Retina (tissue), 1 donor: ENCODE measurements around the gene FSTL1.

Source experiments
- DNase-seq: peaks from one replicate; pipeline ENCODE4 v3.0.0-alpha.2; 2016

Gene FSTL1

DNA sequence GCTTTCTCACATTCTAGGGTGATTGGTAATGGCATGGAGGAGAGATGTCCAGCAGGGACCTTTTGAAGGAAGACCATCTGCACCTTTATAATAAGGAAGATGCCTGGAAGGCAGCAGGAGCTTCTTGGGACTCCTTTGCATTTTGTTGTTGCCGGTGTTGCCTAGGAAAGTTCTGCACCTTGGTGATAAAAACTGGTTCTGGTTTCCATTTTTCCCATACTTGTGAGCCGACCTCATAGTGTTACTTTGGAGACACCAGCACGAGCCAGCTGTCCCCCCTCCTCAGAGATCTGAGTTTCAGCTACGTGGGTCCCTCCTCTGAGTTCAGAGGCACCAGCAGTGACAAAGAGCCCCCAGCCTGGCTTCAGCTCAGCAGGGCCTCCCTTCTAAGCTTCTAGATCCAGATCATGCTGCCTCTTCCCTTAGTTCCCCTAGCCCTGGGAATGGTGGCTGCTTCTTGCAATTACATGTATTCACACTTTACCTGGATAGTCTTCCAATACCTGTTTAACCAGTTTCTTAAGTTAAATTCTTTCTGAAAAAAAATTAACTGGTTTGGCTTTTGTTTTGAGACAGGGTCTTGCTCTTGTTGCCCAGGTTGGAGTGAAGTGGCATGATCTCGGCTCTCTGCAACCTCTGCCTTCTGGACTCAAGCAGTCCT lies 18.0 kb upstream of the FSTL1 start:
- DNase-seq: no peak

DNA sequence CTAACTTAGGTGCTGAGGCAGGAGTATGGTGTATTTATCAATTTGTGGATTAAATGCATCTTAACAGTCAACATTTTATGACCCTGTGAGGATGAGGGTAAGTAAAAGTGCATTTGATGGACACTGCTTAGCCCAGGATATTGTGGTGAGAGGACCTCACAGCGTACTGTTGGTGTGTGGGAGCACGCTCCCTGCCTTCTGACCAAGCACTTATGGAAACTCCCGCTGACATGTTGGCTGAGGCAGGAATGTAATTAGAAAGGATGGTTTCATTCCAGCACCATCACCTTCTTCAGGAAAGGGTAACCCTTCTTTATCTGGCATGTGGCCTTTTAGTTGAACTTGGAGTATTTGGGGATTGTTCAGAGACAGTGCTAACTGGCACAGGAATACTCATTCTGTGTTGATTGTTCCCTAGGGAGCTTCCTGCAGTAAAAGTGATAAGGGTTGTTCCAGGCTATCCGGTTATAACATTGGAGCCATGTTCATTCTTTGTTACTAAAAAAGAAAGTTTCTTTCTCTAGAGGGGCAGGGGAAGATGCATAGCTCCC lies 11.7 kb upstream of the FSTL1 start:
- DNase-seq: no peak

GRCh38 chr3:120461416-120461815 lies 10.6 kb upstream of the FSTL1 start:
- DNase-seq: no peak

DNA sequence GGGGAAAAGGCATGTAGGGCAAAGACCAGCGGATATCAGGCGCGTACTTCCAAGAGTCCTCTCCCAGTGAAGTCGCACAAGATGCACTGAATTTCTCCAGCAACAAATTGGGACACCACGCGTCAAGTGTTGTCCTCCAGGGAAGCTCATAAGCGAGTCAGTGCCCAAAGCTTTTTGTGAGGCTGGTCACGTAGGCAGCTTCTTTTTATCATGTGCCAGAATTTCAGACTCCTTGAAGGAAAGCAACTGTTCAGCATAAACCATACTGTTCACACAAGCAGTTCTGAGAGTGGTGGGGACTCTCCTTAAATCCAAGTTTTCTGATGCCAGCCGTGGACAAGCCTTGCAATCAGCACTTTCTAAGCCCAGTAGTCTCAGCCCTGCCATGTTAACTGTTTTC lies 10.1 kb upstream of the FSTL1 start:
- DNase-seq: no peak

DNA sequence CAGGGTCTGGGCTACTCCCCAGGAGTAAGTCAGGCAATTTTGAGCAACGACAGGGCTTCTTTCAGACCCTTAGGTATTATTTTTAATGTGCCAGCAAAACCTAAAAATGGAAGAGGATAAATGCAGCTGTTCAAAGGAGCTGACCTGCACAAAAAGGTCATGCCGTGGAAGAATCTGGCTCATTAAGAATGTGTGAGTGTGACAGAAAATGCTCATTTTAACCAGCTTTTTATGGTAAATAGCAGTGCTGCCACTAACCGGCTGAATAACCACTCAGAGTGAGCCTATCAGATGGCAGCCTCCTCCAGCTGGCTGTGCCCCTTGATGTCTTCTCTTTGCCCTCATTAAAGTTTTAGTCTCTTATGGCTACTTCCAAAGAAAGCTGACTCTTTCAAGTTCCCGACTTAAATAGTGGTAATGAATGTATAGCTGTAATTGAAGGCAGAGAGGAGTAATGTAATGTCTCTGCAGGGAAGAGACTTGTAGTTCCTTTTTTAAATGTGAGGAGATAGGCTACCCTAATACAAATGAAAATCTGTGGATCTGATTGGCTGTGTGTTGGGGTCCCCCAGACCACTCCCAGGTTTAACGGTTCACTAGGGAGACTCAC lies 9.5 kb upstream of the FSTL1 start:
- no peak for DNase-seq

- no peak for DNase-seq
Measured at GRCh38 chr3:120459196-120459595, 8.4 kb upstream of the FSTL1 start.

DNA sequence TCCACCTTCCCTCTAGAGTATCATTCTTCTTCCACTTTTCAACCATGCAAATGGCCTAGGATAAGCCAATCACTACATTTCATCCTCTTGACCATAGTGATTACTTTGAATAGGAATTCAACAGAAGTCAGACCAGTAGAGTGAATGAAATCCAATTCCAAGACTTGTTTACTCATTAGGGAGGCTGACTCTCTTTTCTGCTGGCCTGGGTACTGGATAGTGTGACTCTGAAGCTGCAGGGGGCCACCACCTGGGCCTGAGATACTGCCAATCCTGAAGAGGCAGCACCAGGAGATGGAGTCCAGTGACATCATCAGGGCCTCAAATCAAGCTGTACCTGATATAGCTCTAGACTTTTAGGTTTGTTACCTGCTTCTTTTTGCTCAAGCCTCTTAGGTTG lies 7.0 kb upstream of the FSTL1 start:
- DNase-seq: no peak

DNA sequence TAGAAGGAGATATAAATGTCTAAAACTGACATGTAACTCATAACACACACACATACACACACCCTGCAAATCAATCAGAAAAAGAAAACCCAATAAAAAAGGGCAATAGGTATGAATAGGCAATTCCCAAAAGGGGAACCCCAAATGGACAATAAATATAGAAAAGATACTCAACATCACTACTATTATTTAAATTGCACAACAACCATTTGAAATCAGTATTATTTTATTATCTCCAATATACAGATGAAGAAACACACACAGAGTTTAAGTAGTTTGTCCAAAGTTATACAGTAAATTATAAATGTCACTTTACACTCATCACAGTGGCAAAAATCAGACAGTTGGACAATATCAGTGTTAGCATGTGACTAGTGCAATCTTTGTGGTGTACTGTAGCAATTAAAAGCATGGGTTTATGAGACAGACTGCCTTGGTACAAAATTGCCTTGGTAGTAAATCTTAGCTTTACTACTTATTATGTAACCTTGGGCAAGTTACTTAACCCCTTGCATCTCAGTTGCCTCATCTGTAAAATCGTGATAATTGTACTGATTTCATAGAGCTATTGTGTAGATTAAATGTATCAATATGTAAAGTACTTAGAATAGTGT lies 3.4 kb upstream of the FSTL1 start:
- DNase-seq: no peak

GRCh38 chr3:120452816-120453215 lies 2.0 kb upstream of the FSTL1 start:
- no peak for DNase-seq

GRCh38 chr3:120451806-120452205 lies 1.0 kb upstream of the FSTL1 start:
- DNase-seq: no peak

DNA sequence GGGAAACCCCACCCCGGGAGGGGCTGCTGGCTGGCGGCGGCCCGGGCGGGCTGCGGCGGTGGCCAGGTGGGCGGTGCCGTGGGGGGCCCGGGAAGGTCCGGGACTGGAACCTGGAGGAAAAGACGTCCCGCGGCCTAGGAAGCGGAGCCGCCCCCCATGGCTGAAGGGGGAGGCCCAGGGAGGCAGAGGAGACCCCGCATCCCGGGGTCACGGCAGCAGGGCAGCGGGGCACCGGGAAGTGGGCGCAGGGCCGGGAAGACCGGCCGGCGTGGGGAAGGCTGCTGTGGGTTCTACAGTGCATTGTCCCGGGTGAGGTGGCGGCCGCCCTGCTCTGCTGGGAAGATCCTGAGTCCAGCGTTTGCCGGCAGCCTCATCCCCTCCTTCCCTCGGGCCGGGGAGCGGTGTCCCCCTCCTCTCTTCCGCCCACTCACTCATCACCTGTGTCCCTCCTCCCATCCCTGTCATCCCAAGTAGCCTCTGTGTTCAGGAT lies 525 bp upstream of the FSTL1 start:
- DNase-seq: peak; percentile 78

- DNase-seq: no peak
Measured at GRCh38 chr3:120449701-120450599, 842 bp downstream of the FSTL1 start.

- DNase-seq: no peak
Measured at GRCh38 chr3:120449251-120449650, 1.5 kb downstream of the FSTL1 start.

GRCh38 chr3:120448756-120449155 lies 2.0 kb downstream of the FSTL1 start:
- DNase-seq: peak; percentile 47

DNA sequence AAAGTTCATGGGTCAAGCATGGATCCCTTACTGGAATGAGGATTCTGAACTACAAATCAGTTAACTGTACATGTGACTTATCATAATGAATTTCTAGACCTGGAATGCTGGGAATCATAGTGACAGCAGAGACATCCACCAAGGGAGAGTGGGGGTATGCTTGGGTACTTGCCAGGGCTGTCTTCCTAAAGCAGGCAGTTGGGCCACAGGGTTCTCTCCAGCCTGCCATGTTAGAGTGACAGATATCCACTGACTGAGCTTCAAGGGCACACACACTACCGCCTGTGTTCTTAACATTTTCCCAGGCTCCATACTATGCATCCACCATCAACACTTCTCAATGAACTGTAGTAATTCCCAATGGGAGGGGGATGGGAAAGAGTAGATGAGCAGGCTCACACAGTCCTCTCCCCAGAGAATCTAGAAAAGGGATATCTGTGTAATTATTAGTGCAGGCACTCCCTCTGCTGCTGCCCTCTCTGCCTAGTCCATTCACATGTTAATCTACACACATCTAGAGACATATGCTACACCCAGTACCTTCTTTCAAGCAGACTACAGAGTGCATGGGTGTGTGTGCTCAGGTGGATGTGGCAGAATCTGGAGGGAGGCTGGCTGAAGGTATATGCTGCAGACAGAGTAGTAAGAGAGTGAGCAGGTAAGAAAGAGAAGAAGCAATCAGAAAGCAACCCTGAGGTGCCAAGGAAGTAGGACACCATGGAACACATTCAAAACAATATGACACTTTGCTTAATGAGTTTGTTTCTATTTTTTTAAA lies 3.7 kb downstream of the FSTL1 start:
- DNase-seq: peak; percentile 20

GRCh38 chr3:120445654-120446053 lies 5.1 kb downstream of the FSTL1 start:
- DNase-seq: no peak

DNA sequence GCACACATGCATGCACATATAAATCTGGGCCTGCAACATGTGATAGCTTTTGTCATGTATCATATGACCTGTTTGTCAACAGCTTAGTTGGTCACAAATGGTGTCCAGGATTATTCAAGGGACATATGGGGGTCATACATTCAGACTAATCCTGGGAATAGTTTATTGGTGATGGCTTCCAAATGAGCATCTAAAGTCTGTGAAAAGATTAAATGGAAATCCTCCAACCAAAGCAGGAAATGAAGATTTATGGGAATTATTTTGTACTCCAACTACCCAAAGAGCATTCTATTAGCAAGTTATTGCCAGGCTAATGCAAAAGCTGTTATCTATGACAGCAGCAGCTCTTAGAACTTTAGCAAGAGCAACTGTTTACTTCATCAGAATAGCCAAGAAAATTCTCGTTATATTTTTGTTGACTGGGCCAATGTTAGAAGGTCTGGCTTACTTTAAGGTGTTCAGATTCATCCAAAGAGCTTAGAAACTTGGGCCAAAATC lies 7.1 kb downstream of the FSTL1 start:
- no peak for DNase-seq

- no peak for DNase-seq
Measured at GRCh38 chr3:120442975-120443517, 7.7 kb downstream of the FSTL1 start.

DNA sequence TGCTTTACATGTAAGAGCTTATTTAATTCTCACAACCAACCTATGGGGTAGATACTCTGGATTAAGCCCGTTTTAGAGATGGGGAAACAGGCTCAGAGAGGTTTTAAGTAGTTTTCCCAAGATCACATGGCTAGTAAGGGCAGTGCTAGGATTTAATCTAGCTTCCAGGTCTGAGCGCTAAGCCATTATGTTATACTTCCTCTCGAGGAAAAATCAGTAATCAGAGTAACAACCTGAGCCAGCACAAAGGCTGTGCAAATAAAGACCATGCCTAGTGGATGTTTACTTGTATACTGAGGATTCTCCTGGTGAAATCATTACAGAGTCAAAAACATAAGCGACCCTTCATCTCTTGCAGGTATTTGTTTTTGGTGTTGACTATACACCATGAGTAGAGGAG lies 9.0 kb downstream of the FSTL1 start:
- DNase-seq: no peak

GRCh38 chr3:120440762-120441161 lies 10.0 kb downstream of the FSTL1 start:
- no peak for DNase-seq

- no peak for DNase-seq
Measured at GRCh38 chr3:120440001-120440703, 10.6 kb downstream of the FSTL1 start.
